ENCODE data around the gene SKIC2. TPM values are rescaled to one million over a fixed set of nuclear protein-coding genes. Genes with fewer than 3 reads are reported as not detected.
"Not testable (repeated sequence)": the region's sequence is repeated elsewhere in the genome, so short reads cannot be mapped to it uniquely, and the experiment has no call there.

SKIC2 gene
- 93.3 TPM for polyA plus RNA-seq (2012; ENCODE audit: insufficient read depth, insufficient read length)

DNA sequence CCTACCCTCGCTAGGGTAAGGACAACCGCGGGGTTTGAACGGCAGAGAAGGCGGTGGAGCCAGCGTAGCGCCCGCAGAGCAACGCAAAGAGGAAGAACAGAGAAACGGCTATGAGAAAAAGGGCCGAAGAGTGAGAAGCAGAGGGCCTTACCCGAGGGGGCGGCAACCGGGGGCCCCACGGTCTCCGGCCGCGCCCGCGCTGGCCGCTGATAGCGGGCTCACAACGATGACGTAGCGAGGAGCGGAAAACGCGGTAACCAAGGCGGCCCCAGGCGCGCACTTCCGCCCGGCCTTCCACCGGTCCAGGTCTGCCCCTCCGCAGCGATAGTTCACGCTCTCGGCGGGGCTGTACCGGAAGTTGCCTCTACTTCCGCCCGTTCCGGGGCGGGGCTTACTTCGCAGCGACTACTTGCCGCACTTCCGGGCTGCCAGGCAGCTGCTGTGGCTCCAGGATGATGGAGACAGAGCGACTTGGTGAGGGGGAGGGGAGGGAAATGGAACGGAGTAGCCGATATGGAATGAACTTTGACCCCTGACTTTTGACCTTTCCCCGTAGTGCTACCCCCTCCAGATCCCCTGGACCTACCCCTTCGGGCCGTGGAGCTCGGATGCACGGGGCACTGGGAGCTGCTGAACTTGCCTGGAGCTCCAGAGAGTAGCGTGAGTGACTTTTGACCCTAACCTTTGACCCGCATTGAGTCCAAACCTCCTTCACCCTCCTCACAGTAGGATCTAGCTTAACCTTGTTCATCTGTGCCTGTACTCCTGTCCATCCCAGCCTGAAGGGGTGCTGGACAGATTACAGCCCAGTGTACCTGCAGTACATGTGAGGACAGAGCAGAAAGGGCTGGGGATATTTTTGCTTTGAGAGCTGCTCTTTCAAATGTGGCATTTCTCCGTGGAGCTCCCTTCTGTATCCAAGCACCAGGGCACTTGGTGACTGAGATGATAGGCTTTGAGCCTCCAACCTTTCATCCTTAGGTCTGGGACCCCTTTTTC lies at the start of gene SKIC2, which contains the start of gene NELFE:
TSS of gene SKIC2 (plus strand) at position 435 of the 999 bp plus-strand sequence. CDS start at position 453, 18 bp downstream.
TSS of gene NELFE (minus strand) at position 231 of the 999 bp plus-strand sequence. CDS start 525 bp downstream, outside the sequence.
- DNase-seq (ENCODE audit: low read depth, low spot score): peak; percentile 96

DNA sequence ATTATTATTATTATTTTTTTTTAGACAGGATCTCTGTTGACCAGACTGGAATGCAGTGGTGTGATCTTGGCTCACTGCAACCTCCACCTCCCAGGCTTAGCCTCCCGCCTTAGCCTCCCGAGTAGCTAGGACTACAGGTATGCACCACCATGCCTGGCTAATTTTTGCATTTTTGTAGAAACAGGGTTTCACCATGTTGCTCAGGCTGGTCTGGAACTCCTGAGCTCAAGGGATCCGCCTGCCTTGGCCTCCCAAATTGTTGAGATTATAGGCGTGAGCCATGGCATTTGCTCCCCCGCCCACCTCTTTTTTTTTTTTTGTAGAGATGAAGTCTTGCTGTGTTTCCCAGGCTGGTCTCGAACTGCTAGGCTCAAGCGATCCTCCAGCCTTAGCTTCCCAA lies 49.7 kb upstream of the SKIC2 start:
- DNase-seq (ENCODE audit: low read depth, low spot score); H3K4me3 ChIP-seq (ENCODE audit: low read length): not testable (repeated sequence)

More for the DNA sequence above, at the start of gene SKIC2, which contains the start of gene NELFE:
- H3K4me3 ChIP-seq (ENCODE audit: low read length): peak within 1 kb of the TSS; percentile 99

DNA sequence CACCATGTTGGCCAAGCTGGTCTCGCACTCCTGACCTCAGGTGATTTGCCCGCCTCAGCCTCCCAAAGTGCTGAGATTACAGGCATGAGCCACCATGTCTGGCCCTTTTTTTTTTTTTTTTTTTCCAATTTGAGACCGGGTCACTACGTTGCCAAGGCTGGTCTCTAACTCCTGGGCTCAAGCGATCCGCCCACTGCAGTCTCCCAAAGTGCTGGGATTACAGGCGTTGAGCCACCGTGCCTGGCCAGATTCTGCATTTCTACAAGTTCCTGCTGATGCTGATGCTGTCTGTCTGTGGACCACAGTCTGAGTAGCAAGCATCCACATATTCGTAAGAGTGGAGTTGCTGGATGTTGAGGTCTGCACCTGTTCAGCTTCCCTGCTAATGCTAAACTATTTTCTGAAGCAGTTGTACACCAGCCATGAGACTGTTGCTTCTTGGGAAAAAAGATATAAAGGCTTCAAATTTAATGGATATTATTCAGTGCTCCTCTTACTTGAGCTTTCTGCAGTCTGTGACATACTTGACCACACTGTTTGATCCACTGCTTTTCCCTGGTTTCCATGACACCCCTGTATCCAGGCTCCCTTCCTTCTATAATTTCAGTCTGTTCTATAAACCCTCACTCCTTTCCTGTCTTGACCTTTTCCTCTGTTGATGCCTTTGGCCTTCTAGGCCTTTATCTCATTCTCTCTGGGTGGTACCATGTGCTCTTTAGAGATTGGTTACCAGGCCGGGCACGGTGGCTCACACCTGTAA lies 47.0 kb upstream of the SKIC2 start:
- no peak for DNase-seq (ENCODE audit: low read depth, low spot score)
- no peak overlapping the region for H3K4me3 ChIP-seq (ENCODE audit: low read length)

DNA sequence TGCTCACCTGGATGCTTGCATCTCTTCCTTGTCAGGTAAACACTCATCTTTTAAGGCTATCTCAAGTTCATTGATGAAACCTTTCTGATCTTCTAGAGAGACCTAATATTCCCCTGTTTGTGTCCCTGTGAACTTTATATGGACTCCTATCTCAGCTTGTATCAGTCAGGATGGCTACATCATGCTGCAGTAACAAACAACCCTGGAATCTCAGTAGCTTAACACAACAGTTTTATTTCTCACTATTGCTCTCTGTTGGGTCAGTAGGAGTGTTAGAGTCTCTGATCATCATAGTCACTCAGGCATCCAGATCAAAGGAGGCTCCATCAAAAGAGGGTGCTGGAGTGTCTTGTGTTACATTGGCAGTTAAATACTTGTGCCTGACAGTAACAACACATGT lies 43.6 kb upstream of the SKIC2 start:
- no peak overlapping the region for H3K4me3 ChIP-seq (ENCODE audit: low read length)
- no peak for DNase-seq (ENCODE audit: low read depth, low spot score)

DNA sequence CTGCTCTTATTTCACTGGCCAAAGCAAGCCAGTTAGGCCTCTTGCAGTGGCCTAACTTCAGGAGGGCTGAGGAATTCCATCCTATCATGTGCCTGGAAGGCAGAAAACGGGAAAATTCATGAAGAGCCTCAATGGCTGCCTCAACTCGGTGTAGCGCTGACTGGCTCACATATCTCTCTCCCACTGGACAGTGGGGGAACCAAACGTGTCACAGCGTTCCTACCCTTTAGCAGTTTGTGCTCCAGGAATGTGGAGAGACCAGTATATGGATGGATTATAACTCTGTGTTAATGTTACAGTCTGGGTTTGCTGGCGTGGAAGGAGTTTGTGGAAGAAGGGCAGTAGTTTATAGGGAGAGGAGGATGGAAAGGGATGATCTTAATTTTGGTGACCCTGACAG lies 43.2 kb upstream of the SKIC2 start:
- no peak for DNase-seq (ENCODE audit: low read depth, low spot score)

DNA sequence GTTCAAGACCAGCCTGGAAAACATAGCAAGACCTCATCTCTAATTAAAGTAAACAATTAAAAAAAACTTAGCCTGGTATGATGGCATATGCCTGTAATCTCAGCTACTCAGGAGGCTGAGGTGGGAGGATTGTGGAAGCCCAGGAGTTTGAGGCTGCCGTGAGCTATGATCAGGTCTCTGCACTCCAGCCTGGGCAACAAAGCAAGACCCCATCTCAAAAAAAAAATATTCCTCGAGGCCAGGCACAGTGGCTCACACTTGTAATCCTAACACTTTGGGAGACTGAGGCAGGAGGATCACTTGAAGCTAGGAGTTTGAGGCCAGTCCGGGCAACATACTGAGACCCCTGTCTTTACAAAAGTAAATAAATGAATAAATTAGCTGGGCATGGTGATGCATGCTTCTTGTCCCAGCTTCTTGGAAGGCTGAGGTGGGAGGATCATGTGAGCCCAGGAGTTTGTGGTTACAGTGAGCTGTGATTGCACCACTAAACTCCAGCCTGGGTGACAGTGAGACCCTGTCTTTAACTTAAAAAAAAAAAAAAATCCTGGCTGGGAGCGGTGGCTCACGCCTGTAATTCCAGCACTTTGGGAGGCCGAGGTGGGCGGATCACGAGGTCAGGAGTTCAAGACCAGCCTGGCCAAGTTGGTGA lies 40.8 kb upstream of the SKIC2 start:
- DNase-seq (ENCODE audit: low read depth, low spot score): no peak
- H3K4me3 ChIP-seq (ENCODE audit: low read length): no peak overlapping the region

More for the DNA sequence above, 43.2 kb upstream of the SKIC2 start:
- H3K4me3 ChIP-seq (ENCODE audit: low read length): no peak overlapping the region

DNA sequence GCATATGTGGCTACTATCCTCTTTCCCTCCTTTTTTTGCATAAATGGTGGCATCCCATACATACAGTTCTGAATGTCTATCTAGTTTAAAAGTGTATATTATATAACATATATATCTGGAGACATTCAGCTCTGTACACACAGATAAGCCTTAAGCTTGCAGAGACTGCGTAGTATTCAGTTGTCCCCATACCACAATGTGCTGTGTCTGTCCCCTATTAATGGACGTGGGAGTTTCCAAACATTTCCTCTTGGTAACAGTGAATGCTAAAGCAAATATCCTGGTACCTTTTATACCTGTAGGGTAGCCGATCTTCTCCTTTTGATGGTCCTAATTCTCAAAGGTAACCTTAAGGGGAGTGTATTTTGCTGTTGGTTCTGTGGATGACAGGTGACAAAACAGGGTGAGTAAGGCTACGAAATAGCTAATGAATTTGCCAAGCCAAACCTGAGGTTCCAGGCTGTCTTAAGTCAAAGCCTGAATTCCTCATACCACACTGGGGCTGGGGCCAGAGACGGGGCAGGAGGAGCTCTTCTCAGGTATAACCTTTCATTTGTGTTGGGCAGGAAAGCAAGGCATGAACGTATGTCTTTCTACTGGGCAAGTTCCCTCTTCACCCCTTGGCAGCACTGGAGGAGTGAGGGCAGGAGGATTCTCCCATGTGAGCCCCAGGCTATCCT lies 39.2 kb upstream of the SKIC2 start:
- no peak overlapping the region for H3K4me3 ChIP-seq (ENCODE audit: low read length)

DNA sequence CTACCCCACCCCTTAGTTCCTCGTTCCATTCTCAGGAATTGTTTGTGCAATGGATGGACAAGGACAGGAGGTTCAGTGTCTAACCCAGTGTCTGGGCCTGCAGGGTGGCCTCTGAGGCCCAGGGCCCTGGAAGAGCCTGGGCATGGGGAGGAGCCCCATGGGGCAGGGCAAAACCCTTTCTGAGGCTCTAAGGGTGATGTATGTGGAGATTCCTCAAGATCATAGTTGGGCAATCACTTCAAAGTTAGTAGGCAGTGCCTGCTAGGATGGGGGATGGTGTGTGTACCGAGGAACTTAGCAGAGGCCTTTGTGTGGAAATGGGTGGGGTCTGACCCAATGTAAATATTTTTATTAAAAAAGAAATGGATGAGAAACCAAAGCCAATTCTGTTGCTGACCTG lies 38.2 kb upstream of the SKIC2 start:
- DNase-seq (ENCODE audit: low read depth, low spot score): no peak
- no peak overlapping the region for H3K4me3 ChIP-seq (ENCODE audit: low read length)

More for the DNA sequence above, 39.2 kb upstream of the SKIC2 start:
- no peak for DNase-seq (ENCODE audit: low read depth, low spot score)

DNA sequence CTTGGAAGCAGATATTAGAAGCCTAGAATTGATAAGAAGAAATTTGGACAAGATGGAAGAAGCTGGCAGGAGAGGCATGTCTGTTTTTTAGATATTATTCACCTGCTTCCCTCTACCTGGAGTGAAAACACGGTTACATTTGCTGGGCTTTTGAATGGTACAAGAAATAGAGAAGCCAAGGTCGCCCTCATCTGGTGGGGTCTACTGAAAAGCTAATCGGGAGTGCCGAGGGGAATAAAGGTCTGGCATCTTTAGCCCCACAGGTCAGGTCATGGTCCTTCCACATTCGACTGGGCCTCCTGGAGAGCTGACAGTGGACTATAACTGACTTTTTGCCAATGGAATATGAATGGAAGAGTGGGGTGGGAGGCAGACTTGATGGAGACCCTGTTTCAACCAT lies 36.0 kb upstream of the SKIC2 start:
- H3K4me3 ChIP-seq (ENCODE audit: low read length): no peak overlapping the region
- no peak for DNase-seq (ENCODE audit: low read depth, low spot score)

DNA sequence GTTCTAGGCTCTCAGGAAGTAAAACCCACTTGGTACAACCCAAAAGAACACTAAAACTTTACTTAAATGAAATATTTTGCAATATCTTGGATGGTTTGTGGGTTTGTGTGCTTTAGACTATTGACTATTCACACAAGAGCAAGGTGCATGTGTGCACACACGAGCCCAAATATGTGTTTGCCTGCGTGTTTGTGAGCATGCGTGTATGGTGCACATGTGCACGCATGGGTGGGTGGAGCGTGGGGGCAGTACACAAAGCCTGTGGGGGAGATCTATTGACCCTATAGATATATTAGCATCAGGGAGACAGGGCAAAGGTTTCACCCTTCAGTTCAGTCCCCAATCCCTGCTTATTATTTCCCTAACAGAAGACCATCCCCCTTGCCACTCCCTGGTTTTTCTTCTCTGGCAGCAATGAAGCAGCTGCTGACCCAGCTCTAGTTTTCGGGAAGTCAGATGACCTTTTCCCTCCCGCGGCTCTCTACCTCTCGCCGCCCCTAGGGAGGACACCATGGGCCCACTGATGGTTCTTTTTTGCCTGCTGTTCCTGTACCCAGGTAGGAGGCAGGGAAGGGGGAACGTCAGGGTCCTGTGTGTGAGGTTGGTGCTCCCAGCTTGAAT lies 31.6 kb upstream of the SKIC2 start, which contains the start of gene C2:
TSS of gene C2 (plus strand) at position 476 of the 621 bp plus-strand sequence. CDS start at position 512, 36 bp downstream.
- no peak within 1 kb of the TSS for H3K4me3 ChIP-seq (ENCODE audit: low read length)
- no peak for DNase-seq (ENCODE audit: low read depth, low spot score)

DNA sequence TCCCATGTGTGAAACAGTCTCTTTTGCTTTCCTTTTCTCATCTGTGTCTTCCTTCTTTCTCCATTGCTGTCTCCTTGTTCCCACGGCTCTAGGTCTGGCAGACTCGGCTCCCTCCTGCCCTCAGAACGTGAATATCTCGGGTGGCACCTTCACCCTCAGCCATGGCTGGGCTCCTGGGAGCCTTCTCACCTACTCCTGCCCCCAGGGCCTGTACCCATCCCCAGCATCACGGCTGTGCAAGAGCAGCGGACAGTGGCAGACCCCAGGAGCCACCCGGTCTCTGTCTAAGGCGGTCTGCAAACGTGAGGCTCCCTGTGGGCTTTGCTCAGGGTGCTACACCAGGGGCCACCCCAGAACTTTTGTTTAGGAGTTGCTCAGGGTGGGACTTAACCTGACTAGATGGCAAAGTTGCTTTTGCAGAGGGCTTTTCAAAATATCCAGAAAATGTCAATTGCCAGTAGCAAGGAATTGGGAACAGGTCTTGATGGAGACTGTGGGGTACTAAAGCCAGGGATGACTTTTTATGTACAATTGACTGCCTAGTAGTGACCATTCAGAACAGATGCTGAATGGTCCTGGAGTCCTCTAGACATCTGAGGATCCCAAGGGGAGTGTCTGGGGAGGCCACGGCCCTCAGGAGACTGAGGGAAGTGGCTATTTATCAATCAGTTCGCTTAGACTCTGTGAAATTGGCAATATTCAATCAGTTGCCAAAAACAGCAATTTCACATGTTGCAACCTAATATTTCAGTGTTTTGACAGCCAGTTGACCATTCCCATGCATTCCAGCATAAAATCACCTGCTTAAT lies 30.9 kb upstream of the SKIC2 start:
- no peak overlapping the region for H3K4me3 ChIP-seq (ENCODE audit: low read length)
- DNase-seq (ENCODE audit: low read depth, low spot score): no peak

DNA sequence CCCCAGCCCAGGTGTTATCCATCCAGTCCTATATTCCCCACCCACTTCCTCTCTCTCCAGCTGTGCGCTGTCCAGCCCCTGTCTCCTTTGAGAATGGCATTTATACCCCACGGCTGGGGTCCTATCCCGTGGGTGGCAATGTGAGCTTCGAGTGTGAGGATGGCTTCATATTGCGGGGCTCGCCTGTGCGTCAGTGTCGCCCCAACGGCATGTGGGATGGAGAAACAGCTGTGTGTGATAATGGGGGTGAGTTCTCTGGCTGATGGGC lies 30.4 kb upstream of the SKIC2 start:
- no peak for DNase-seq (ENCODE audit: low read depth, low spot score)
- no peak overlapping the region for H3K4me3 ChIP-seq (ENCODE audit: low read length)

DNA sequence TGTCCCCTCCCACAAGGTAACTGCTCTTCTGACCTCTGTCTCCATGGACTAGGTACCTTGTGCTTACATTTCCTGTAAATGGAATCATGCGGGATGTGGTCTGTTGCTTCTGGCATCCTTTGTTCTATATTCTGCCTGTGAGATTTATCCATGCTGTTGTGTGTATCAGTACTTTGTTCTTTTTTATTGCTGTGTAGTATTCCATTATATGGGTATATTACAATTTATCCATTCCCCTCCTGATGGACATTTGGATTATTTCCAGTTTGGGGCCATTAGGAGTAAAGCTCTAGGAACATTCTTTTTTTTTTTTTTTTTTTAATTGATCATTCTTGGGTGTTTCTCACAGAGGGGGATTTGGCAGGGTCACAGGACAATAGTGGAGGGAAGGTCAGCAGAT lies 28.0 kb upstream of the SKIC2 start:
- DNase-seq (ENCODE audit: low read depth, low spot score): no peak
- H3K4me3 ChIP-seq (ENCODE audit: low read length): no peak overlapping the region

DNA sequence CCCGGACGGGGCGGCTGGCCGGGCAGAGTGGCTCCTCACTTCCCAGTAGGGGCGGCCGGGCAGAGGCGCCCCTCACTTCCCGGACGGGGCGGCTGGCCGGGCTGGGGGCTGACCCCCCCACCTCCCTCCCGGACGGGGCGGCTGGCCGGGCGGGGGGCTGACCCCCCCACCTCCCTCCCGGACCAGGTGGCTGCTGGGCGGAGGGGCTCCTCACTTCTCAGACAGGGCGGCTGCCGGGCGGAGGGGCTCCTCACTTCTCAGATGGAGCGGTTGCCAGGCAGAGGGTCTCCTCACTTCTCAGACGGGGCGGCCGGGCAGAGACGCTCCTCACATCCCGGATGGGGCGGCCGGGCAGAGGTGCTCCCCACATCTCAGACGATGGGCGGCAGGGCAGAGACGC lies 26.8 kb upstream of the SKIC2 start:
- DNase-seq (ENCODE audit: low read depth, low spot score); H3K4me3 ChIP-seq (ENCODE audit: low read length): not testable (repeated sequence)

DNA sequence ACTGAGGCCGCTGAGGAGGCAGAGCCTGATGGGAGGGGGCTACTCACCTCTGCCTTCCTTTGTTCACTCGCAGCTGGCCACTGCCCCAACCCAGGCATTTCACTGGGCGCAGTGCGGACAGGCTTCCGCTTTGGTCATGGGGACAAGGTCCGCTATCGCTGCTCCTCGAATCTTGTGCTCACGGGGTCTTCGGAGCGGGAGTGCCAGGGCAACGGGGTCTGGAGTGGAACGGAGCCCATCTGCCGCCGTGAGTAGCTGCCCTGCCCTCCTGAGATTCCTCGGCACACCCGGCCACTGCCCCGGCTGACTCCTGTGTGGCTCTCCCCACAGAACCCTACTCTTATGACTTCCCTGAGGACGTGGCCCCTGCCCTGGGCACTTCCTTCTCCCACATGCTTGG lies 25.4 kb upstream of the SKIC2 start:
- no peak overlapping the region for H3K4me3 ChIP-seq (ENCODE audit: low read length)
- DNase-seq (ENCODE audit: low read depth, low spot score): no peak

DNA sequence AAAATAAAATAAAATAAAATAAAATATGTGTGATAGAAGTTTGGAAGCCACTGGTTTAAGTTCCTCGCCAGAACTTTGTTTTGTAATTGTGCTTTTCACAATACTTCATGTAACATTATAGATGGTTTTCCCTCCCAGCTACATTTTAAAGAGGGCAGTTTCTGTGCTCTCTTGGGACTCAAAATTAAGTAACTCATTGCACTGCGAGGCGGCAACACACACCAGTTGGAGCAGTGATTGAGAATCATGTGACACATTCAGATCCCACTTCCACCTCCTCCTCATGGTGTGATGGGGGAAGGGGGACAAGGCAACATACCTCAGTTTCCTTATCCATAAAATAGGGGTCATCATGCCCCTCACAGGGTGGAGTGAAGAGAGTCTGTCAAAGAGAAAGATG lies 24.0 kb upstream of the SKIC2 start:
- no peak overlapping the region for H3K4me3 ChIP-seq (ENCODE audit: low read length)
- DNase-seq (ENCODE audit: low read depth, low spot score): no peak

DNA sequence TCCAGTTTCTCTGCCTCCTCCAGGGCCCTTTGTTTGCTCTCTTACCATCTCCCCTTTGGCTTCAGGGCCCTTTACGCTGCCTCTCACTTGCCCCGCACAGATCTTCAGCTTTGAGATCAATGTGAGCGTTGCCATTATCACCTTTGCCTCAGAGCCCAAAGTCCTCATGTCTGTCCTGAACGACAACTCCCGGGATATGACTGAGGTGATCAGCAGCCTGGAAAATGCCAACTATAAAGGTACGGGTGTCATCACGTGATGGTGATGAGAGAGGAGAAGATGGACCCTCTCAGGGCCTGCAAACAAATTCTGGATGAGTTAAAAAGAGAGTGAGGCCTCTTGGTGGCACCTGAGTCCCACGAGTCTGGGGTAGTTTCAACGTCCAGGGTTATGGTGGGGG lies 23.2 kb upstream of the SKIC2 start:
- no peak for DNase-seq (ENCODE audit: low read depth, low spot score)
- H3K4me3 ChIP-seq (ENCODE audit: low read length): no peak overlapping the region

DNA sequence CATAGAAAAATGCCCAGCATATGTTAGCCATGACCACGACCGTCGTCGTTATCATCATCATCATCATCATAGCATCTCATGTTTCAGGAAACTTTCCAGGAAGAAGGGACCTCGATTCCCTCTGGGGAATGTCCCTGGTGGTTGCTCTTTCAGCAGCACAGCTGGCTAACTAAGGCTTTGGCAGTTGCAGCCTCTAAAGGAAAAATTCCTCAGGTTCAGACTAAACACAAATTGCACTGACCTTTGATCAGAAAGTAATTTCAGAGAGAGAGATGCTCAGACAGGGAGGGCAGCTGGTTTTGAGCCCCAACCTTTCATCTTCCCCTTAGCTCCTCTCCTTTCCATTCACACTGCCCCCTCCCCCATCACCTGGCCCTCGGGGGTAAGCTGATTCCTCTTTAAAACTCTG lies 18.7 kb upstream of the SKIC2 start:
- H3K4me3 ChIP-seq (ENCODE audit: low read length): no peak overlapping the region
- no peak for DNase-seq (ENCODE audit: low read depth, low spot score)
